ENCODE results near the gene HMGCL.

GRCh38 chr1:23757812-23758211, 67.4 kb downstream of the HMGCL start:
- TF ChIP-seq POLR2A (IDR thresholded peaks at IDR 0.05; ENCODE audit: low read length) (no peak), GATA1 (IDR thresholded peaks at IDR 0.05; ENCODE audit: low read depth, low read length) (no peak)

Measured in erythroblast (primary cell).